ENCODE measurements around the gene IL22RA1. TPM values are rescaled to one million over a fixed set of nuclear protein-coding genes. Genes with fewer than 3 reads are reported as not detected.

The IL22RA1 gene
- total RNA-seq, 2 donors from 2014 or later: 0.15 to 0.24 TPM

GRCh38 chr1:24105368-24106160 lies 37.4 kb downstream of the IL22RA1 start:
- H3K9me3 ChIP-seq: no peaks in the 10 kb centered on the region
- peaks cover 0 to 47% of the 10 kb centered on the region in 2 donors for H3K4me1 ChIP-seq
- no peak for TF ChIP-seq CTCF (IDR thresholded peaks at IDR 0.05)
- peak overlapping the region; percentile 5 to 82 for H3K27ac ChIP-seq
- H3K4me3 ChIP-seq: no peak overlapping the region
- no peaks in the 10 kb centered on the region for H3K27me3 ChIP-seq
- no peak for DNase-seq (ENCODE audit: low spot score)
- H3K36me3 ChIP-seq: peaks cover 43% of the 10 kb centered on the region

- Histone ChIP-seq H3K27me3 (no peaks in the 10 kb centered on the region), H3K27ac (peak overlapping the region in 1 of 2 donors; percentile 82), H3K4me3 (no peak overlapping the region), H3K4me1 (peaks cover 0 to 51% of the 10 kb centered on the region in 2 donors), H3K9me3 (no peaks in the 10 kb centered on the region), H3K36me3 (peaks cover 43% of the 10 kb centered on the region)
- DNase-seq (ENCODE audit: low spot score): no peak
- no peak for TF ChIP-seq CTCF (IDR thresholded peaks at IDR 0.05)
Observed at GRCh38 chr1:24104854-24105253, 38.1 kb downstream of the IL22RA1 start.

GRCh38 chr1:24103879-24104278 lies 39.1 kb downstream of the IL22RA1 start:
- no peak for TF ChIP-seq CTCF (IDR thresholded peaks at IDR 0.05)
- DNase-seq (ENCODE audit: low spot score): no peak
- Histone ChIP-seq H3K27ac (peak overlapping the region; percentile 82 to 89), H3K4me1 (peaks cover 0 to 50% of the 10 kb centered on the region in 2 donors), H3K27me3 (no peaks in the 10 kb centered on the region), H3K9me3 (no peaks in the 10 kb centered on the region), H3K36me3 (peaks cover 43% of the 10 kb centered on the region), H3K4me3 (no peak overlapping the region)

GRCh38 chr1:24103408-24103807 lies 39.5 kb downstream of the IL22RA1 start:
- Histone ChIP-seq H3K4me3 (no peak overlapping the region), H3K4me1 (peaks cover 0 to 51% of the 10 kb centered on the region in 2 donors), H3K27me3 (no peaks in the 10 kb centered on the region), H3K27ac (peak overlapping the region; percentile 82 to 89), H3K9me3 (no peaks in the 10 kb centered on the region), H3K36me3 (peaks cover 41% of the 10 kb centered on the region)
- no peak for TF ChIP-seq CTCF (IDR thresholded peaks at IDR 0.05)
- no peak for DNase-seq (ENCODE audit: low spot score)

- H3K27me3 ChIP-seq: no peaks in the 10 kb centered on the region
- peaks cover 36% of the 10 kb centered on the region for H3K36me3 ChIP-seq
- no peak for DNase-seq (ENCODE audit: low spot score)
- H3K4me1 ChIP-seq: peaks cover 0 to 50% of the 10 kb centered on the region in 2 donors
- H3K27ac ChIP-seq: peak overlapping the region; percentile 82 to 89
- TF ChIP-seq CTCF (IDR thresholded peaks at IDR 0.05): no peak
- H3K9me3 ChIP-seq: no peaks in the 10 kb centered on the region
- no peak overlapping the region for H3K4me3 ChIP-seq
Observed at GRCh38 chr1:24102961-24103360, 40.0 kb downstream of the IL22RA1 start.

Measured in right atrium auricular region (tissue), 2 donors.